ACC112 (cell line): Measurements from ENCODE around the gene ARL13B.
"Not testable (repeated sequence)": the region's sequence is repeated elsewhere in the genome, so short reads cannot be mapped to it uniquely, and the experiment has no call there.

Experiments used
- H2AFZ ChIP-seq: fragments of 200-600 bp; sonication (generic); one replicate; pipeline ENCODE4 v1.6.0; 2017; ENCODE audit warnings: antibody characterized with exemption, low read length; ENCODE audit not compliant: unreplicated experiment
- H3K27ac ChIP-seq: fragments of 200-600 bp; sonication (generic); 2 replicates; pipeline ENCODE4 v1.5.1; 2014; ENCODE audit warnings: low read depth, mild to moderate bottlenecking, antibody characterized with exemption, low read length, moderate library complexity
- H3K27me3 ChIP-seq: fragments of 200-600 bp; sonication (generic); 2 replicates; pipeline ENCODE4 v1.6.1; 2014; ENCODE audit warnings: mild to moderate bottlenecking, antibody characterized with exemption, low read length, moderate library complexity, mixed read lengths; ENCODE audit not compliant: insufficient read depth
- H3K36me3 ChIP-seq: fragments of 200-600 bp; sonication (generic); 2 replicates; pipeline ENCODE4 v1.6.1; 2016; ENCODE audit warnings: mild to moderate bottlenecking, antibody characterized with exemption, low read length, moderate library complexity, mixed read lengths; ENCODE audit not compliant: insufficient read depth
- H3K4me1 ChIP-seq: fragments of 200-600 bp; sonication (generic); one replicate; pipeline ENCODE4 v1.6.1; 2016; ENCODE audit warnings: low read length, mixed read lengths; ENCODE audit not compliant: insufficient read depth, unreplicated experiment, control insufficient read depth
- H3K4me3 ChIP-seq: fragments of 200-600 bp; sonication (generic); 2 replicates; pipeline ENCODE4 v1.5.1; 2014; ENCODE audit warnings: mild to moderate bottlenecking, low read depth, low read length
- H3K79me2 ChIP-seq: fragments of 200-600 bp; sonication (generic); one replicate; pipeline ENCODE4 v1.6.0; 2016; ENCODE audit warnings: low read length; ENCODE audit not compliant: control insufficient read depth, unreplicated experiment, insufficient read depth

The ARL13B gene

DNA sequence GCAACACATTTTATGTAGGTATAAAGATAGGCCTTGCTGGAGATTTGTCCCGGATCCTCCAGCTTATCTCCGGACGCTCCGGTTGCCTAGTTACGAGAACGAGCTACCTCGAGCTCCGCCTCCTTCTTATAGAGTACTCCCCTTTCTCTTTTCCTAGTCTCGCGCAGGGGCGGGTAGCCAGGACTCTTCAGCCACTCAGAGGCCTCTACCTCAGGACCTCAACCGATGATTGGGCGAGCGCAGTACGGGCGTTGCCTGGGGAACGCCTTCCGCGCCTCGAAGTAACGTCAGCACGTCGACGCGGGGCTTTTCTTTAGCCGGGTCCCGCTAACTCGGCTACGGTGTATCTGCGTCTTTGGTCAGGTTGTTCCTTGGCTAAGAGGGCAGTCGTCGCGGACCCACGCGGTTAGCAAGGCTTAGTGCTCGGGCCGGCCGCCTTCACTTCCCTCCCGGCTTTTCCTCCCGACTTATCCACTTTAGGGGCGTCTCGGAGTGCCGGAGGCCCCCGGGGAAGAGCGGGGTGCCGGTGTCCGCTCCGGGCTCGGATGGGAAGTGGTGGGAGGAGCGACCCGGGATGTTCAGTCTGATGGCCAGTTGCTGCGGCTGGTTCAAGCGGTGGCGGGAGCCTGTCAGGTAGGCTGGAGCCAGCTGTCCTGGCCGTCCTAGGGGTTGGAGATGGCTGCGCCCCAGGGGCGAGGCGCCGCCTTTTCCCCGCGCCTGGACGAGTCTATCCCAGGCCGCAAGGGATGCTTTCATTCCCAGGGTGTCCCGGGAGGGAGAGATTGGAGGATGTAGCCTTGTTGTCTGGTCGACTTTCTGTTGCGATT lies at the start of gene ARL13B:
ARL13B (plus strand) TSS at position 306 of the 827 bp plus-strand sequence; CDS start at position 575, 269 bp downstream.
- H3K4me3 ChIP-seq = peak within 1 kb of the TSS; percentile 84
- H3K4me1 ChIP-seq = peaks cover 12% of the 10 kb centered on the region
- no peaks in the 10 kb centered on the region for H3K36me3 ChIP-seq
- peak within 1 kb of the TSS; percentile 86 for H3K27ac ChIP-seq
- H3K79me2 ChIP-seq = peaks cover 43% of the 10 kb centered on the region
- H3K27me3 ChIP-seq = no peaks in the 10 kb centered on the region
- H2AFZ ChIP-seq = peak within 1 kb of the TSS; percentile 84

DNA sequence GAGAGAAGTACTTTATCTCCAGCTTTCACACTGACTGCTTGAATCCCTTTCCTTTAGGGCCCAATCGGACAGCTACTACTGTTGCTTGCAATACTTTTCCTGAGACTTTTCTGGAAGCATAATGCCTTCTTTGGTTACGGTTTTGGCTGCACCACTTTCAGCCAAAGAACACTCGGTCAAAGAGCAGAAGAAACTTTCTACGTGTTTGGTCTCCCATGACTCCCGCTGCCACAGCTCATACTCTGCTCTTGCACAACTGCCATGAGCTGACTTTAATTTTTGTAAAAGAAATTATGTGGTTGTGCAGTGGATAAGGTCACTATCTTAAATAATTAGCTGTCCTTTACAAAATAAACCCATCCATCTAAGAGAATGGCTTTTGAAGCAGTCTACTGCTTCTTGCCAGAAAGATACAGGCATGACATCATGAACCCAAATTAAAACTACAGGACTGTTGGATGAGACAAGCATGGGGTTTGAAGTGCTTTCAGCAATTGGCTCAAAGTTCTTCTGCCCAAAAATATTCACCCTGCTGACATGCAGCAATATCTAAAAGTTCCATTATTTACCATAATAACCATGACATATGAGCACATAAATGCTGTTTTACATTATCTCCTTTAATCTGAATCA lies 48.2 kb upstream of the ARL13B start:
- Histone ChIP-seq H3K79me2 (no peaks in the 10 kb centered on the region), H3K4me1 (no peaks in the 10 kb centered on the region), H2AFZ (no peak overlapping the region), H3K27me3 (no peaks in the 10 kb centered on the region), H3K4me3 (no peak overlapping the region), H3K36me3 (no peaks in the 10 kb centered on the region), H3K27ac (no peak overlapping the region)

DNA sequence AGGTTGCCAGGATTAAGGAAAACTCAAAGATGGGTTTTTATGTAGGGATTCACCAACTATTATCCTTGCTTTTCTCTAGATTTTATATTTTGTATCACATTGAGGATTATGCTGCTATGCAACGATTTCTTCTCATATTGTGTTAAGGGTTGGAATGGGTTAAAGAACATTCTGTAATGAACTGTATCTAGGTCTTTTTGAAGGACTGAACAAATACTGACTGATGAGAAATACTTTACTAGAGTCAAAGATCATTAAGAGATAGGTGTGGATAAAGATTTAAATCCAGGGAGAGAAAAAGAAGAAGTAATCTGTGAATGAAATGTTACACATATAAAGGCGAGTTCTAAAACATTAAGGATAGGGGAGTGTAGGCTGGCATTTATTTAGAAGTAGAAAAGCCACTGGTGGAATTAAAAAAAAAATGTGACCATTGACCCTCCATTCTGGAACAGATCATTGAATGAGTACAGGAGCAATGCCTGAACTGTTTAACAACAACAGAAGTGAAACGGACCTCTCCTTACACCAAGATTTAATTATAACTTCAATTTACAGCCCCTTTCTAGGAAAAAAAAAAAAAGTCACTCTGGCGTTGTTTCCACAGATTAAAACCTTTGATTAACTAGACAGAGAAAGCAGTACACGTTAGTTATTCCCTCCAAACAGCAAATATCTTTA lies 45.4 kb upstream of the ARL13B start:
- Histone ChIP-seq H3K4me1 (no peaks in the 10 kb centered on the region), H3K79me2 (no peaks in the 10 kb centered on the region), H2AFZ (no peak overlapping the region), H3K27ac (no peak overlapping the region), H3K36me3 (no peaks in the 10 kb centered on the region), H3K27me3 (no peaks in the 10 kb centered on the region), H3K4me3 (no peak overlapping the region)

GRCh38 chr3:93936549-93936948 lies 43.4 kb upstream of the ARL13B start:
- Histone ChIP-seq H3K79me2 (no peaks in the 10 kb centered on the region), H3K4me1 (no peaks in the 10 kb centered on the region), H3K27me3 (no peaks in the 10 kb centered on the region), H3K4me3 (no peak overlapping the region), H2AFZ (no peak overlapping the region), H3K36me3 (no peaks in the 10 kb centered on the region), H3K27ac (no peak overlapping the region)

GRCh38 chr3:93937485-93937884 lies 42.5 kb upstream of the ARL13B start:
- H3K4me1 ChIP-seq, H3K27ac ChIP-seq, H3K79me2 ChIP-seq, H3K4me3 ChIP-seq, H3K36me3 ChIP-seq, H2AFZ ChIP-seq, H3K27me3 ChIP-seq: not testable (repeated sequence)

DNA sequence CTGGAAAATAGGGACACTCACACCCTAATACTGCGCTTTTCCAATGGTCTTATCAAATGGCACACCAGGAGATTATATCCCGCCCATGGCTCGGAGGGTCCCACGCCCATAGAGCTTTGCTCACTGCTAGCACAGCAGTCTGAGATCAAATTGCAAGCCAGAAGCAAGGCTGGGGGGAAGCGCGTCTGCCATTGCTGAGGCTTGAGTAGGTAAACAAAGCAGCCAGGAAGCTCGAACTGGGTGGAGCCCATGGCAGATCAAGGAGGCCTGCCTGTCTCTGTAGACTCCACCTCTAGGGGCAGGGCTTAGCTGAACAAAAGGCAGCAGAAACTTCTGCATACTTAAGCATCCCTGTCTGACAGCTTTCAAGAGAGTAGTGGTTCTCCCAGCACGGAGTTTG lies 30.0 kb upstream of the ARL13B start:
- H3K27ac ChIP-seq, H3K4me1 ChIP-seq, H3K4me3 ChIP-seq, H3K27me3 ChIP-seq, H3K79me2 ChIP-seq, H2AFZ ChIP-seq, H3K36me3 ChIP-seq: not testable (repeated sequence)

- H2AFZ ChIP-seq = no peak overlapping the region
- H3K4me1 ChIP-seq = no peaks in the 10 kb centered on the region
- no peaks in the 10 kb centered on the region for H3K36me3 ChIP-seq
- no peaks in the 10 kb centered on the region for H3K79me2 ChIP-seq
- no peak overlapping the region for H3K27ac ChIP-seq
- no peaks in the 10 kb centered on the region for H3K27me3 ChIP-seq
- no peak overlapping the region for H3K4me3 ChIP-seq
Observed at GRCh38 chr3:93961026-93961425, 18.9 kb upstream of the ARL13B start.

DNA sequence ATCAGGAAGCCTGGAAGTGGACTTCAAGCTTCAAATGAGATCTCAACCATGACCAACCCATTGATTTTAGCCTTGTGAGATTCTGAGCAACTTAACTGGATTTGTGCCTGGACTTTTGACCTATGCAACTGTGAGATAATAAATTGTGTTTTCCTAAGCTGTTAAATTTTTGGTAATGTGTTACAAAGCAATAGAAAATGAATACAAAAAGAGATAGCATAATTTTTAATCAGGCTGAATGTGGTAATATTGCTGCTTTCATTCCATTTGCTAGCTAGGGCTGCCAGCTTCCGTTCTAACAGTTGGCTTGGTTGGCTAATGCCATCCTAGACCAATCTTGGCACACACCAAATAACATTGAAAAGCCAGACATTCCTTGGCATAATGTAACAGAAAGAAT lies 18.5 kb upstream of the ARL13B start:
- Histone ChIP-seq H2AFZ (no peak overlapping the region), H3K4me1 (no peaks in the 10 kb centered on the region), H3K36me3 (no peaks in the 10 kb centered on the region), H3K27ac (no peak overlapping the region), H3K27me3 (no peaks in the 10 kb centered on the region), H3K79me2 (no peaks in the 10 kb centered on the region), H3K4me3 (no peak overlapping the region)

DNA sequence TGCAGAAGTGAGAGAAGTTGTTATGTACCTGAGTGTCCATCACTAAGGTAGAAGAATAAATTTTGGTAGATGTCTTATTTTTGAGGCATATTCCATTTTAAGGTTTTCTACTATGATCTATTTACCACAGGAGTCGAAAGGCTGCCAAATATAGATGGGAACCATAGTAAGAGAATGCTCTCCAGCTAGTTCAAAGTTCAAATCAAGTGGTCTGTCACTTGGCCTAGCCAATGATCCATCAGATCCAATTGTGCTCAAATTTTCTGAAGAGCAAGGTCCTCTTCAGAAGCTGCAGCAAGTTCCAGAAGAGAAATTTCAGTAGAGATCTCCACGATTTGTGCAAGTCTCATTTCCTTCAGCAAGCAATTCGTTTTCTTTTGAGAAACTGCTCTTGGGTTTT lies 17.2 kb upstream of the ARL13B start:
- no peaks in the 10 kb centered on the region for H3K27me3 ChIP-seq
- no peak overlapping the region for H3K4me3 ChIP-seq
- H3K79me2 ChIP-seq = no peaks in the 10 kb centered on the region
- no peak overlapping the region for H3K27ac ChIP-seq
- no peaks in the 10 kb centered on the region for H3K4me1 ChIP-seq
- no peak overlapping the region for H2AFZ ChIP-seq
- H3K36me3 ChIP-seq = no peaks in the 10 kb centered on the region

DNA sequence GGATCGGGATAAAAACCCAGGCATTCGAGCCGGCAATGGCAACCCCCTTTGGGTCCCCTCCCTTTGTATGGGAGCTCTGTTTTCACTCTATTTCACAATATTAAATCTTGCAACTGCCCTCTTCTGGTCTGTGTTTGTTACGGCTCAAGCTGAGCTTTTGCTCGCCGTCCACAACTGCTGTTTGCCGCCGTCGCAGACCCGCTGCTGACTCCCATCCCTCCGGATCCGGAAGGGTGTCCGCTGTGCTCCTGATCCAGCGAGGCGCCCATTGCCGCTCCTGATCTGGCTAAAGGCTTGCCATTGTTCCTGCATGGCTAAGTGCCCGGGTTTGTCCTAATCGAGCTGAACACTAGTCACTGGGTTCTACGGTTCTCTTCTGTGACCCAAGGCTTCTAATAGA lies 14.8 kb upstream of the ARL13B start:
- H3K27ac ChIP-seq, H3K27me3 ChIP-seq, H3K79me2 ChIP-seq, H3K4me3 ChIP-seq, H2AFZ ChIP-seq, H3K36me3 ChIP-seq: not testable (repeated sequence)
- peaks cover 18% of the 10 kb centered on the region for H3K4me1 ChIP-seq
